Vagina (tissue), 2 donors: ENCODE data around the gene GPATCH4. TPM values are rescaled to one million over a fixed set of nuclear protein-coding genes. Genes with fewer than 3 reads are reported as not detected.
A peak's percentile ranks its signal among the peaks of the same experiment; 100 is the strongest.

Experiments
- DNase-seq, 2 donors: peaks; one replicate each; pipeline ENCODE4 v3.0.0-alpha.2; 2017; ENCODE audit errors: extremely low spot score in 2 of 2
- H3K27ac ChIP-seq: fragments of 200-600 bp; sonication (generic); one replicate; pipeline ENCODE4 v1.5.1; 2019
- H3K27me3 ChIP-seq: fragments of 200-600 bp; sonication (generic); one replicate; pipeline ENCODE4 v1.5.1; 2019
- H3K36me3 ChIP-seq, 2 donors: fragments of 200-600 bp; sonication (generic); one replicate each; pipeline ENCODE4 v1.5.1; 2017 to 2019
- H3K4me1 ChIP-seq: fragments of 200-600 bp; sonication (generic); one replicate; pipeline ENCODE4 v1.5.1; 2019
- H3K4me3 ChIP-seq, 2 donors: fragments of 200-600 bp; sonication (generic); 1 replicate in 1 of 2; 2 replicates in 1 of 2; pipeline ENCODE4 v1.5.1; 2016 to 2019
- H3K9me3 ChIP-seq: fragments of 200-600 bp; sonication (generic); one replicate; pipeline ENCODE4 v1.5.1; 2019
- POLR2A ChIP-seq, 2 donors: fragments of 450-650 bp; IDR thresholded peaks; one replicate each; pipeline ENCODE4 v1.6.1; 2017; ENCODE audit warnings: antibody characterized with exemption in 2 of 2, mild to moderate bottlenecking in 2 of 2, moderate library complexity in 2 of 2
- POLR2AphosphoS5 ChIP-seq, 2 donors: sonication (generic); formaldehyde crosslinking; IDR thresholded peaks; one replicate each; pipeline ENCODE4 v1.9.0; 2017; ENCODE audit warnings: antibody characterized with exemption in 2 of 2, mild to moderate bottlenecking in 2 of 2, low read depth in 1 of 2; ENCODE audit not compliant: insufficient read depth in 1 of 2
- intact Hi-C: fragments of 100-400 bp; cut with DNase I; formaldehyde crosslinking; loops from one replicate; pipeline ENCODE4 v1.15.1; 2023
- total RNA-seq: library from RNA; depleted of rRNA; stranded (reverse); fragments of >200 nt; gene quantifications from one replicate; pipeline ENCODE4 v1.2.3, GENCODE V29; 2016
- TF ChIP-seq, protein P1 (sequence below), 3 experiments: fragments of 450-650 bp in 2 of 3; fragments of 200-600 bp in 1 of 3; sonication (generic) in 1 of 3; IDR thresholded peaks; one replicate each; pipeline ENCODE4 v1.5.1; 2017 to 2019; ENCODE audit warnings: antibody characterized with exemption in 3 of 3, mild to moderate bottlenecking in 2 of 3, moderate library complexity in 2 of 3

The GPATCH4 gene
- total RNA-seq, 1 donor from 2014 or later: 25.8 TPM

DNA sequence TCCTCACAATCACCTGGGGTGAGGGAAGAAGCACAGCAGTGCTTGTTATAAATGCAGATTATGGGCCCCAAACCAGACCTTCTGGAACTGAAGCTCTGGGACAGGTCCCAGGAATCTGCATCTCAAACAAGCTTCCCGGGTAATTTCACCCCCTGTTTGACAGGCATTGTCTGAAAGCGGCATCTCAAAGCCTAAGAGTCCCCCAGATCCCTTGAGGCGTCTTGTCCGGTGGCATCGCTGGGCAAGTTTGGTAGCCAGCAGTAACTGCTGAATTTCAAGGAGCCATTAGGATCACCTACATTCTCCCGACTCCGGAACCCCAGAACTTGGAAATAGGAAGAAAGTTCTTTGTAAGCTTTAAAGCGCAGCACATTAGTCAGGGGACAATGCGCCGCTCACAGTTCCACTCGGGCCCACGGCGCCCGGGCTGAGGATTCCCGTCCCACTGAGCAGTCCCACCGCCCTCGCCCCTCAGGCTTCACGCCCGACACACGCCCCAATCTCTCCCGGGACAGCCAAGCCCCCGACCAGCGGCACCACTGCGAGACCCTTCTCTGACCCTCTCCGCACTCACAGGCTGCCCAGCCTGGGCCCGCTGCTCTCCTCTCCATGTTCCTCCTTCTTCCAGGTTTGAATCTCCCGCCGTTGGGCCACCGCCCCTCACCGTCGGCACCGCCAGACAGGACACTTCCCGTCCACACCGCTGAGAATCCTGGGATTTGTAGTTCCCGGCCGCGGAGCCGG lies 29.2 kb downstream of the GPATCH4 start, which contains the start of gene IQGAP3:
TSS of gene IQGAP3 (minus strand) at position 647 of the 744 bp plus-strand sequence. CDS start at position 611, 36 bp downstream.
- peak within 1 kb of the TSS; percentile 35 to 45 for H3K4me3 ChIP-seq
- H3K27me3 ChIP-seq: no peaks in the 10 kb centered on the region
- H3K36me3 ChIP-seq: no peaks in the 10 kb centered on the region
- TF ChIP-seq, protein P1, sequence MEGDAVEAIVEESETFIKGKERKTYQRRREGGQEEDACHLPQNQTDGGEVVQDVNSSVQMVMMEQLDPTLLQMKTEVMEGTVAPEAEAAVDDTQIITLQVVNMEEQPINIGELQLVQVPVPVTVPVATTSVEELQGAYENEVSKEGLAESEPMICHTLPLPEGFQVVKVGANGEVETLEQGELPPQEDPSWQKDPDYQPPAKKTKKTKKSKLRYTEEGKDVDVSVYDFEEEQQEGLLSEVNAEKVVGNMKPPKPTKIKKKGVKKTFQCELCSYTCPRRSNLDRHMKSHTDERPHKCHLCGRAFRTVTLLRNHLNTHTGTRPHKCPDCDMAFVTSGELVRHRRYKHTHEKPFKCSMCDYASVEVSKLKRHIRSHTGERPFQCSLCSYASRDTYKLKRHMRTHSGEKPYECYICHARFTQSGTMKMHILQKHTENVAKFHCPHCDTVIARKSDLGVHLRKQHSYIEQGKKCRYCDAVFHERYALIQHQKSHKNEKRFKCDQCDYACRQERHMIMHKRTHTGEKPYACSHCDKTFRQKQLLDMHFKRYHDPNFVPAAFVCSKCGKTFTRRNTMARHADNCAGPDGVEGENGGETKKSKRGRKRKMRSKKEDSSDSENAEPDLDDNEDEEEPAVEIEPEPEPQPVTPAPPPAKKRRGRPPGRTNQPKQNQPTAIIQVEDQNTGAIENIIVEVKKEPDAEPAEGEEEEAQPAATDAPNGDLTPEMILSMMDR (IDR thresholded peaks at IDR 0.05): no peak
- TF ChIP-seq POLR2AphosphoS5 (IDR thresholded peaks at IDR 0.05; ENCODE audit: insufficient read depth in 1 of 2, low read depth in 1 of 2) (peak; percentile 65 to 74), POLR2A (IDR thresholded peaks at IDR 0.05) (no peak)
- intact Hi-C loops: no loop called here
- peaks cover 12% of the 10 kb centered on the region for H3K4me1 ChIP-seq
- no peak for DNase-seq
- H3K27ac ChIP-seq: no peak within 1 kb of the TSS
- H3K9me3 ChIP-seq: no peaks in the 10 kb centered on the region

DNA sequence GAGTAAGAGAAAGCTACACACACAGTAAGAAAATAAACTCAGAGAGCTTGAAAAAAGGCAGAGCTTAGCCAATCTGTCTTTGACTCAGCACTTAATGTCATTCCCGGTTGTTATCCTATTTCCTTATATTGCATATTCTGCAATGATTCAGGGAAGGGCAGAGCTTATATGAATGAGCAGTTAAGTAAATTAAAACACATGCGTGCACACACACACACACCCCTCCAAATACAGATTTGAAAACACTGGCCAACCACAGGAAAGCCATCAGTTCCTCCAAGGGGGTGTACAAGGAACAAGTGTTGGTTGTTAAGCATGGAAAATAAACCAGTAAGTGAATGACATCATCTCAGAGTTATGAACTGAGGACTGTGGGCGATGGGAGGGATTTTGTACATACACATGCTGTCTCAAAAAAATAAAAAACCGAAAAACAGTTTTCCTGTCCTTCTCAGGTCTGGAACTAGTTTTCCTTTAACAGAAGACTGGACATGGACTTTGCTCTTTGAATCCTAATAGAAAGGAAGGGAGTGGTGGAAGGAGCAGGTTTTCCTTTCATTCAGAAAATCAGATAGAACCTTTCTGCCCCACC lies 29.9 kb downstream of the GPATCH4 start:
- intact Hi-C loops: no loop called here
- Histone ChIP-seq H3K27ac (no peak overlapping the region), H3K36me3 (no peaks in the 10 kb centered on the region), H3K27me3 (no peaks in the 10 kb centered on the region), H3K4me1 (peaks cover 12% of the 10 kb centered on the region), H3K9me3 (no peaks in the 10 kb centered on the region), H3K4me3 (no peak overlapping the region)
- TF ChIP-seq POLR2A (IDR thresholded peaks at IDR 0.05): no peak
- TF ChIP-seq, protein P1 (IDR thresholded peaks at IDR 0.05): no peak
- no peak for TF ChIP-seq POLR2AphosphoS5 (IDR thresholded peaks at IDR 0.05; ENCODE audit: insufficient read depth in 1 of 2, low read depth in 1 of 2)
- DNase-seq: no peak

DNA sequence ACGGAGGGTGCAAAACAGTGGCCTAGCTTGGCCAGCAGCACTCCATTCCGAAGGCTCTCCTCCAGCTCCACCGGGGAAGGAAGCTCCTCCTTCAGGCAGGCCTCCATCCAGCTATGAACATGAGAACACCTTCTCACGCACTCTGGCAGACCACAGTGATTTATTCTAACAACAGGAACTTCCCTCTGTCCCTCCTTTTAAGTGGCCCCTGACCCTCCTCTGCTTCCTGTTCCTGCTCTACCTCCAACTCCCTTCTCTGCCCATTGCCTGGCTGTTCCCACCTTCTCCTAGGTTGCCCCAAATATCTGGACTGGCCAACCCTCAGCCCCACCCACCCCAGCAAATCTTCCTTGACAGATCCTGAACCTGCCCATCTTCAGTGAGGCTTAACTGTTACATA lies 34.8 kb downstream of the GPATCH4 start:
- no peak for DNase-seq
- TF ChIP-seq POLR2AphosphoS5 (IDR thresholded peaks at IDR 0.05; ENCODE audit: insufficient read depth in 1 of 2, low read depth in 1 of 2) (no peak), POLR2A (IDR thresholded peaks at IDR 0.05) (no peak)
- TF ChIP-seq, protein P1 (IDR thresholded peaks at IDR 0.05): no peak
- intact Hi-C loops: no loop called here
- H3K4me1 ChIP-seq: no peaks in the 10 kb centered on the region
- no peaks in the 10 kb centered on the region for H3K9me3 ChIP-seq
- H3K36me3 ChIP-seq: no peaks in the 10 kb centered on the region
- no peak overlapping the region for H3K4me3 ChIP-seq
- no peak overlapping the region for H3K27ac ChIP-seq
- no peaks in the 10 kb centered on the region for H3K27me3 ChIP-seq

DNA sequence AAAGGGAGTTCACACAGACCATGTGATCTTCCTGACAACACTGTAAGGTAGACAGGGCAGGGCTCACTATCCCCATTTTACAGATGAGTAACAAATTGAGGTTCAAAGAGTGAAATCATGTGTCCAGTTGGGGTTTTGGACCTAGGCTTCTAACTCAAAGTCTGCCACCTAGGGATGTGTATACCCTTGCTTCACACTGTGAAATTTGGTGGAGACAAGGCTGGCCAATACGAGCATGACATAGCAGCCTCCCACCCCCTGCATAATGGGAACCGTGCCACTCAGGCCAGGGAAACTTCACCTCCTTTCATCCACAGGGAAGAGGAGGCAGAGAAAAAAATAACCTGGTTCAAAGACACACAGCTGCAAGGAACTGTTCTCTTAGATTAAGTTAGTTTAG lies 35.8 kb downstream of the GPATCH4 start:
- no peaks in the 10 kb centered on the region for H3K9me3 ChIP-seq
- no peaks in the 10 kb centered on the region for H3K36me3 ChIP-seq
- H3K27me3 ChIP-seq: no peaks in the 10 kb centered on the region
- no peaks in the 10 kb centered on the region for H3K4me1 ChIP-seq
- no peak overlapping the region for H3K27ac ChIP-seq
- no peak for DNase-seq
- H3K4me3 ChIP-seq: no peak overlapping the region
- intact Hi-C loops: no loop called here
- TF ChIP-seq POLR2AphosphoS5 (IDR thresholded peaks at IDR 0.05; ENCODE audit: insufficient read depth in 1 of 2, low read depth in 1 of 2) (no peak), POLR2A (IDR thresholded peaks at IDR 0.05) (no peak)
- TF ChIP-seq, protein P1 (IDR thresholded peaks at IDR 0.05): no peak
